OCI-LY7 (cell line): ENCODE results near the gene ZMIZ1.

ENCODE experiments used
- EZH2phosphoT487 ChIP-seq: fragments of 200-600 bp; sonication (generic); IDR thresholded peaks from 2 replicates; pipeline ENCODE4 v1.6.1; 2018; ENCODE audit warnings: low read depth, borderline replicate concordance, mild to moderate bottlenecking, mixed run types, antibody characterized with exemption, low read length, moderate library complexity, mixed read lengths
- TF ChIP-seq, protein P1 (sequence below): fragments of 200-600 bp; sonication (generic); conservative IDR thresholded peaks from 2 replicates; pipeline ENCODE4 v1.5.1; 2014; ENCODE audit warnings: mild to moderate bottlenecking, antibody characterized with exemption, low read length, moderate library complexity, mixed read lengths

DNA sequence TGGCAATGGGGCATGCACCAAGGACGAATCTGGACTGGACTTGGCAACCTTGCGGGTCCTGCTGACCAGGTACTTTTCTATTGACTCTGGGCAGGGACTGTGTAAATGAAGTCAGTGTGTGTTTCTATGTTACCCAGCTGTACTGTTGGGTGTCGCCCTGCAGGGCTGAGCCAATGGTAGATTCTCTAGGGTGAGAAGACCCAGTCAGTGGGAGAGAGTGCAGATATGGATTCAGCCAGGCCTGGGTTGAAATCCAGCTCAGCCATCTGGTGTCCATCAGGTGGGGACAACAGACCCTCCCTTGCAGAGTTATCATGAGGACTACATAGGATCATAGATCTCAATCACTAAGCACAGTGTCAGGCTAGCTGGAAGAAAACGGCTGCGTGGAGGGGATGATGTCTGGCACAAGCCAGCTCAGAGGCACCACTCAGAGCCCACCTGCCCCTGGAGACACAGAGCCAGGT is 273.6 kb downstream of the ZMIZ1 start:
- TF ChIP-seq, protein P1, sequence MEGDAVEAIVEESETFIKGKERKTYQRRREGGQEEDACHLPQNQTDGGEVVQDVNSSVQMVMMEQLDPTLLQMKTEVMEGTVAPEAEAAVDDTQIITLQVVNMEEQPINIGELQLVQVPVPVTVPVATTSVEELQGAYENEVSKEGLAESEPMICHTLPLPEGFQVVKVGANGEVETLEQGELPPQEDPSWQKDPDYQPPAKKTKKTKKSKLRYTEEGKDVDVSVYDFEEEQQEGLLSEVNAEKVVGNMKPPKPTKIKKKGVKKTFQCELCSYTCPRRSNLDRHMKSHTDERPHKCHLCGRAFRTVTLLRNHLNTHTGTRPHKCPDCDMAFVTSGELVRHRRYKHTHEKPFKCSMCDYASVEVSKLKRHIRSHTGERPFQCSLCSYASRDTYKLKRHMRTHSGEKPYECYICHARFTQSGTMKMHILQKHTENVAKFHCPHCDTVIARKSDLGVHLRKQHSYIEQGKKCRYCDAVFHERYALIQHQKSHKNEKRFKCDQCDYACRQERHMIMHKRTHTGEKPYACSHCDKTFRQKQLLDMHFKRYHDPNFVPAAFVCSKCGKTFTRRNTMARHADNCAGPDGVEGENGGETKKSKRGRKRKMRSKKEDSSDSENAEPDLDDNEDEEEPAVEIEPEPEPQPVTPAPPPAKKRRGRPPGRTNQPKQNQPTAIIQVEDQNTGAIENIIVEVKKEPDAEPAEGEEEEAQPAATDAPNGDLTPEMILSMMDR, result no peak
- TF ChIP-seq EZH2phosphoT487, result no peak
